NT2/D1 (cell line): ENCODE data around the gene SLC5A10.
"Not testable (repeated sequence)": the region's sequence is repeated elsewhere in the genome, so short reads cannot be mapped to it uniquely, and the experiment has no call there.

Source experiments
- DNase-seq: peaks from one replicate; pipeline ENCODE4 v3.0.0-alpha.2; 2011; ENCODE audit warnings: low read depth, low spot score
- H3K27me3 ChIP-seq: 2 replicates; pipeline ENCODE4 v1.6.0; 2011; ENCODE audit warnings: mild to moderate bottlenecking; ENCODE audit not compliant: insufficient read length, insufficient read depth
- H3K36me3 ChIP-seq: 2 replicates; pipeline ENCODE4 v1.6.1; 2011; ENCODE audit warnings: mild to moderate bottlenecking, low read length, mixed read lengths; ENCODE audit not compliant: insufficient read depth, insufficient read length
- H3K4me1 ChIP-seq: 2 replicates; pipeline ENCODE4 v1.5.1; 2011; ENCODE audit not compliant: insufficient read depth, insufficient read length
- H3K4me3 ChIP-seq: 2 replicates; pipeline ENCODE4 v1.5.1; 2011; ENCODE audit warnings: low read depth; ENCODE audit not compliant: insufficient read length
- H3K9ac ChIP-seq: 2 replicates; pipeline ENCODE4 v1.6.0; 2011; ENCODE audit warnings: low read depth; ENCODE audit not compliant: insufficient read length
- H3K9me3 ChIP-seq: 2 replicates; pipeline ENCODE4 v1.5.1; 2011; ENCODE audit warnings: mild to moderate bottlenecking, low read length; ENCODE audit not compliant: insufficient read depth

Gene SLC5A10

DNA sequence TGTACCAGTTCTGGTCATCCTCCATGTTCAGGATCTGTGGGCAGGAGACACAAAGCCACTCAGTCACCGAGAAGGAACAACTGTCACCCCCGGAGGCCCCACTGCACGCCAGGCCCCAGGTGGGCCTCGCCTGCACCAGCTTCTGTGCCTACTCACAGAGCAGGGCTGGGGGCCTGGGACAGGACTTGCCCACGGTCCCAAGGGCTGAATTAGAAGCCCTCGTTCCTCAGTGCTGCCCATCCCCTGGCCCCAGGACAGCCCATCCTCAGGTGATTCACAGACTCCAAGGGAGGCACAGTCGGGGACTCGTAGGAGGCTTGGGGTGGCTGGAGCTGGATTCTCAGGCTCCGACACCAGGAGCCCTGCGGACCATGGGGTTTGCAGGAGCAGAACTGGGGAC lies 89.9 kb downstream of the SLC5A10 start:
- H3K4me3 ChIP-seq, H3K27me3 ChIP-seq, H3K9ac ChIP-seq, H3K4me1 ChIP-seq, DNase-seq, H3K9me3 ChIP-seq, H3K36me3 ChIP-seq: not testable (repeated sequence)

GRCh38 chr17:19042369-19042768 lies 90.4 kb downstream of the SLC5A10 start:
- H3K9me3 ChIP-seq, H3K4me1 ChIP-seq, DNase-seq, H3K36me3 ChIP-seq, H3K9ac ChIP-seq, H3K27me3 ChIP-seq, H3K4me3 ChIP-seq: not testable (repeated sequence)

GRCh38 chr17:19043032-19043431 lies 91.1 kb downstream of the SLC5A10 start:
- not testable (repeated sequence) for H3K36me3 ChIP-seq, DNase-seq, H3K27me3 ChIP-seq, H3K4me3 ChIP-seq, H3K4me1 ChIP-seq, H3K9me3 ChIP-seq, H3K9ac ChIP-seq

DNA sequence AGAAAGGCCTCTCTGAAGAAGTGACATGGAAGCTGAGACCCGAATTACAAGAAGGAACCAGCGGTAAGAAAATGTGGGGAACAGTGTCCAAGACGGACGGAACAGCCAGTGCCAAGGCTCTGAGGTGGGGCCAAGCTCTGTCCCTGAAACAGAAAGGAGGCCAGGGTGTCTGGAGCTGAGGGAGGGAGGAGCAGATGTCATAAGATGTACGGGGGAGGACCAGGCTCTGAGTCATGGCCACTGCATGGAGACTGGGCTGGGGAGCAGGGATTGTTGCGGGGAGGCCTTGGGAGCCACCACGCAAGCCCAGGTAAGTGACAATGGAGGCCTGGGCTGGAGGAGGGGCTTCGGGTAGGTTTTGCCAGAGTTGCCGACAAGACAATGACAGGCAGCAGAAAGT lies 92.7 kb downstream of the SLC5A10 start:
- DNase-seq, H3K4me3 ChIP-seq, H3K27me3 ChIP-seq, H3K4me1 ChIP-seq, H3K36me3 ChIP-seq, H3K9ac ChIP-seq, H3K9me3 ChIP-seq: not testable (repeated sequence)

GRCh38 chr17:19046782-19047375 lies 94.9 kb downstream of the SLC5A10 start, which contains the start of gene GRAP:
Gene GRAP (minus strand): TSS chr17:19046957. CDS start chr17:19046926, 31 bp downstream.
- not testable (repeated sequence) for H3K9me3 ChIP-seq, H3K36me3 ChIP-seq, H3K9ac ChIP-seq

GRCh38 chr17:19047510-19047909 lies 95.5 kb downstream of the SLC5A10 start:
- not testable (repeated sequence) for DNase-seq, H3K4me3 ChIP-seq, H3K27me3 ChIP-seq, H3K9ac ChIP-seq, H3K36me3 ChIP-seq, H3K4me1 ChIP-seq, H3K9me3 ChIP-seq

More at GRCh38 chr17:19046782-19047375, 94.9 kb downstream of the SLC5A10 start, which contains the start of gene GRAP:
- H3K4me3 ChIP-seq, H3K4me1 ChIP-seq, DNase-seq, H3K27me3 ChIP-seq: not testable (repeated sequence)

DNA sequence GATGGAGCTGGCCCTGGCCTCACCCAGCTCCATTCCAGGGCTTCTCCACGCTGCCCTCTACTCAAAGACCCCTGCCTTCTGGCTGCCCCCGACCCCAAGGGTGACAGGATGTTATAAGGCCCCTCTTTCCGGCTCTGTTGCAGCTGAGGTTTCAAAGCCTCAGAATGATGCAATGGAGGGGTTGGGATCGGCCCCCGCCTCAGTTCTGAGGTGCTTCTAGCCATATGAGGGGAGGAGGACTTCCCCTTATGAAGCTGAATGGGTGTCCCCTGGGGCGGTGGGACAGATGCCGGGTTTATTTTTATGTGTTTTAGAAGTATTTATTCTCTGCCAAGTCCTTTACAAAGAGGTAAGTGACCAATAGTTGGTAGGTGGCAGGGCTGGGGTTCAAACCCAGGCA lies 96.9 kb downstream of the SLC5A10 start:
- H3K36me3 ChIP-seq, H3K27me3 ChIP-seq, H3K9ac ChIP-seq, DNase-seq, H3K9me3 ChIP-seq, H3K4me1 ChIP-seq, H3K4me3 ChIP-seq: not testable (repeated sequence)

GRCh38 chr17:19055447-19055846 lies 103.5 kb downstream of the SLC5A10 start:
- not testable (repeated sequence) for H3K9me3 ChIP-seq, H3K36me3 ChIP-seq, H3K9ac ChIP-seq, H3K27me3 ChIP-seq, H3K4me1 ChIP-seq, H3K4me3 ChIP-seq, DNase-seq

GRCh38 chr17:19062009-19062717 lies 110.2 kb downstream of the SLC5A10 start:
- not testable (repeated sequence) for H3K9me3 ChIP-seq, H3K4me3 ChIP-seq, H3K4me1 ChIP-seq, H3K27me3 ChIP-seq, DNase-seq, H3K36me3 ChIP-seq, H3K9ac ChIP-seq

DNA sequence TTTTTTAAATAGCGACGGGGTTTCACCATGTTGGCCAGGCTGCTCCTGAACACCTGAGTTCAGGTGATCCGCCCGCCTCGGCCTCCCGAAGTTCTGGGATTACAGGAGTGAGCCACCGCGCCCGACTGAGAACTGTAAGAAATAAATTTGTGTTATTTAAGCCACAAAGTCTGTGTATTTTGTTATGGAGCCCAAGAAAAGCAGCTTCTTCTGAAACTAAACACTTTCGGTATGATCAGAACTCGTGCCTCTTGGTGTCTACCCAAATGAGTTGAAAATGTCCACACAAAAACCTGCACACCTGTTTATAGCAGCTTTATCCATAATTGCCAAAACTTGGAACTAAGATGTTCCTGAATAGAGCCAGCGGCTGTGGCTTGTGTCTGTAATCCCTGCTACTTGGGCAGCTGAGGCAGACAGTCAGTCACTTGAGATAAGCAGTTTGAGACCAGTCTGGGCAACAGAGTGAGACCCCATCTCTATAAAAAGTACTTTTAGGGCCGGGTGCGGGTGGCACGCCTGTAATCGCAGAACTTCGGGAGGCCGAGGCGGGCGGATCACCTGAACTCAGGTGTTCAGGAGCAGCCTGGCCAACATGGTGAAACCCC lies 110.9 kb downstream of the SLC5A10 start:
- H3K9ac ChIP-seq, H3K4me1 ChIP-seq, H3K4me3 ChIP-seq, H3K9me3 ChIP-seq, DNase-seq, H3K36me3 ChIP-seq, H3K27me3 ChIP-seq: not testable (repeated sequence)

DNA sequence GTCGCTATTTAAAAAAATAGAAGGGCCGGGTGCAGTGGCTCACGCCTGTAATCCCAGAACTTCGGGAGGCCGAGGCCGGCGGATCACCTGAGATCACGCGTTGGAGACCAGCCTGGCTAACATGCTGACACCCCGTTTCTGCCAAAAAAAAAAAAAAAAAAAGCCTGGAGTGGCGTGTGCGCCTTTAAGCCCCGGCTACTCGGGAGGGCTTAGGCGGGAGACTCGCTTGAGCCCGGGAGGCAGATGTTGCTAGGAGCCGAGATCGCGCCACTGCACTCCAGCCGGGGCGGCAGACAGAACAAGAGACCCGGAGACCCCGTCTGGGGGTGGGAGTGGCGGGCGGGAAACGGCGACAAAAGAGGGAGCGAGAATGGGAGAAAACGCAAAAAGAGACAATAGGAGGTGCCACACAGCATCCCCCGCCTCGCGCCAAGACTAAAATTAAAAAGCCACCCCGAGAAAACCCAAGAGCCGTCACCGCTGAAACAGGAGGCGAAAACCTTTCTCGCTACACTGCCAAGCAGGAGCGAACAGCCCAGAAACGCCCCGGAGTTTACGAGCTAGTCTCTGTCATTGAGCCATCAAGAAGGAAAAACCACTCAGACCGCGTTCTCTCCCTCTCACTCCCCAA lies 111.5 kb downstream of the SLC5A10 start:
- H3K27me3 ChIP-seq, H3K36me3 ChIP-seq, H3K9ac ChIP-seq, H3K4me3 ChIP-seq, H3K4me1 ChIP-seq, DNase-seq, H3K9me3 ChIP-seq: not testable (repeated sequence)

DNA sequence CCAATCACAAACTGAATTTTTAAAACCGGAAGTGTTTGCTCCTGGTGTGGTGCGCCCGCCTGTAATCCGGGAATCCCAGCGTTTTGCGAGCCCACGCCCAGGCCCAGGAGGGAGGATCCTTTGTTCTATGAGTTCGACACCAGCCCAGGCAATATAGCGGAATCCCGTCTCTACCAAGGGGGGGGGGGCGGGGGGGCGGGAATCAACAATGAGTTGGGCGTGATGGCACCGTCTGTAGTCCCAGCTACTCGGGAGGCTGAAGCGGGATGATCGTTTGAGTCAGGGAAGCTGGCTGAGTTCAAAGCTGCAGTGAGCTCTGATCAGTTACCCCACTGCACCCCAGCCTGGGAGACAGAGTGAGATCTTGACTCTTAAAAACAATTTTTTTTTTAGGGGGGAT lies 112.4 kb downstream of the SLC5A10 start:
- not testable (repeated sequence) for DNase-seq, H3K4me1 ChIP-seq, H3K4me3 ChIP-seq, H3K36me3 ChIP-seq, H3K9ac ChIP-seq, H3K9me3 ChIP-seq, H3K27me3 ChIP-seq
